NCI-H187 treated with DMSO at 0.1 percent for 48 hours (cell line): ENCODE measurements around the gene SERPINE1.
A peak's percentile ranks its signal among the peaks of the same experiment; 100 is the strongest.
"Not testable (repeated sequence)": the region's sequence is repeated elsewhere in the genome, so short reads cannot be mapped to it uniquely, and the experiment has no call there.

Experiments
- DNase-seq: peaks from one replicate; lab custom pipeline; 2025; lab: John Stamatoyannopoulos, UW

SERPINE1 gene

DNA sequence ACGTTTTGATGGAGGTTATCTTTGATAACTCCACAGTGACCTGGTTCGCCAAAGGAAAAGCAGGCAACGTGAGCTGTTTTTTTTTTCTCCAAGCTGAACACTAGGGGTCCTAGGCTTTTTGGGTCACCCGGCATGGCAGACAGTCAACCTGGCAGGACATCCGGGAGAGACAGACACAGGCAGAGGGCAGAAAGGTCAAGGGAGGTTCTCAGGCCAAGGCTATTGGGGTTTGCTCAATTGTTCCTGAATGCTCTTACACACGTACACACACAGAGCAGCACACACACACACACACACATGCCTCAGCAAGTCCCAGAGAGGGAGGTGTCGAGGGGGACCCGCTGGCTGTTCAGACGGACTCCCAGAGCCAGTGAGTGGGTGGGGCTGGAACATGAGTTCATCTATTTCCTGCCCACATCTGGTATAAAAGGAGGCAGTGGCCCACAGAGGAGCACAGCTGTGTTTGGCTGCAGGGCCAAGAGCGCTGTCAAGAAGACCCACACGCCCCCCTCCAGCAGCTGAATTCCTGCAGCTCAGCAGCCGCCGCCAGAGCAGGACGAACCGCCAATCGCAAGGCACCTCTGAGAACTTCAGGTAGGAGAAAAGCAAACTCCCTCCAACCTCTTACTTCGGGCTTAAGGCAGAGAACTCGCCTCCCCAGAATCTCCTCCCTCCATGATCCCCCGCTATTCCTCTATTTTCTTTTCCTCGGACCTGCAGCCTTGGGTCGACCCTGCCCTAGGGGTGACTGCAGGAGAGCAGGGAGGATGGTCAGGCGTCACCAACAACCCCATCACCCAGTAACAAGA lies at the start of gene SERPINE1:
Gene SERPINE1 (plus strand): TSS at position 454 of the 809 bp plus-strand sequence. CDS start 1,290 bp downstream, outside the sequence.
- no peak for DNase-seq

DNA sequence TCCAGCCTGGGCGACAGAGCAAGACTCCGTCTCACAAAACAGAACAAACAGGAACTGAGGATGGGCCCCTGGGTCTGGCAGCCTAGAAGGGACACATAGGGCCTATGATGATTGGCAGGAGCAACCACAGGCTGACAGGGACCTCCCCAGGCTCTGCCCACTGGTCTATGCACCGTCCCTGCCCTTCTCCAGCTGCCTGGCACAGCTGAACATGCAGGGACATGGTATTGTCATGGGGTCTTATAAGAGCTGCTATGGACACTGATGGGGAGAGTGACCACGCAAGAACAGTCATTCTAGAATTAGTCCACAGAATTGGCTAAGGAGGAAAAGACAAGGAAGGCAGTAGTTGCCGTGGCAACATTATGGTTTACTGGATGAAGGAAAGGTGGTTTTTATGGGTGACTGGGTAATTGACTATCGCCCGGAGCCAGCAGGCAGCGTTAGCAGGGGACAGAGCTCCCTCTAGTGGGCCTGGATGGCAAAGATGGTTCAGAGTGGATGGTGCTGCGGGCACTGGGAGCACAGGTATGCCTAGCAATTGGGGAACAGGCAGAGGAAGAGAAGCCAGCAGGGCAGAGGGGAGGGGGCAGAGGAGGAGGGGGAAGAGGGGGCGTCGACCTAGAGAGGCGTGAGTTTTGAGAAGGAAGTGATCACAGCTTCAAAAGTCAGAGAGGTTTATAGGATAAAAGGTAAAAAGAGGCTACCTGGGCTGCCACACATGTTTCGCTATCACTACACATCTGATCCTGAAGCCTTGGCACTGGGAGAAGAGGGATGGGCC lies 49.4 kb upstream of the SERPINE1 start:
- DNase-seq = peak; percentile 83

- DNase-seq = no peak
These were observed 45.5 kb upstream of the SERPINE1 start for GRCh38 chr7:101081432-101081831.

GRCh38 chr7:101084865-101085161 lies 42.1 kb upstream of the SERPINE1 start:
- DNase-seq = no peak

GRCh38 chr7:101085162-101085964 lies 41.5 kb upstream of the SERPINE1 start, which contains the start of gene TRIM56:
TRIM56 (plus strand) TSS chr7:101085481; CDS start chr7:101087313, 1,832 bp downstream.
- DNase-seq = peak; percentile 48

GRCh38 chr7:101087334-101088068 lies 39.4 kb upstream of the SERPINE1 start:
- DNase-seq = no peak

GRCh38 chr7:101088069-101088425 lies 38.9 kb upstream of the SERPINE1 start:
- DNase-seq = no peak

DNA sequence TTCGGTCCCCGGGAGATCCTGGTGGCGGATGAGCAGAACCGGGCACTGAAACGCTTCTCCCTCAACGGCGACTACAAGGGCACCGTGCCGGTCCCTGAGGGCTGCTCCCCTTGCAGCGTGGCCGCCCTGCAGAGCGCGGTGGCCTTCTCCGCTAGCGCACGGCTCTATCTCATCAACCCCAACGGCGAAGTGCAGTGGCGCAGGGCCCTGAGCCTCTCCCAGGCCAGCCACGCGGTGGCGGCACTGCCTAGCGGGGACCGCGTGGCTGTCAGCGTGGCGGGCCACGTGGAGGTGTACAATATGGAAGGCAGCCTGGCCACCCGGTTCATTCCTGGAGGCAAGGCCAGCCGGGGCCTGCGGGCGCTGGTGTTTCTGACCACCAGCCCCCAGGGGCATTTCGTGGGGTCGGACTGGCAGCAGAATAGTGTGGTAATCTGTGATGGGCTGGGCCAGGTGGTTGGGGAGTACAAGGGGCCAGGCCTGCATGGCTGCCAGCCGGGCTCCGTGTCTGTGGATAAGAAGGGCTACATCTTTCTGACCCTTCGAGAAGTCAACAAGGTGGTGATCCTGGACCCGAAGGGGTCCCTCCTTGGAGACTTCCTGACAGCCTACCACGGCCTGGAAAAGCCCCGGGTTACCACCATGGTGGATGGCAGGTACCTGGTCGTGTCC lies 37.9 kb upstream of the SERPINE1 start:
- no peak for DNase-seq

- no peak for DNase-seq
These were observed 37.0 kb upstream of the SERPINE1 start for GRCh38 chr7:101089876-101090275.

- not testable (repeated sequence) for DNase-seq
These were observed 34.5 kb upstream of the SERPINE1 start for GRCh38 chr7:101092266-101092905.

GRCh38 chr7:101093906-101094305 lies 33.0 kb upstream of the SERPINE1 start:
- DNase-seq = no peak

DNA sequence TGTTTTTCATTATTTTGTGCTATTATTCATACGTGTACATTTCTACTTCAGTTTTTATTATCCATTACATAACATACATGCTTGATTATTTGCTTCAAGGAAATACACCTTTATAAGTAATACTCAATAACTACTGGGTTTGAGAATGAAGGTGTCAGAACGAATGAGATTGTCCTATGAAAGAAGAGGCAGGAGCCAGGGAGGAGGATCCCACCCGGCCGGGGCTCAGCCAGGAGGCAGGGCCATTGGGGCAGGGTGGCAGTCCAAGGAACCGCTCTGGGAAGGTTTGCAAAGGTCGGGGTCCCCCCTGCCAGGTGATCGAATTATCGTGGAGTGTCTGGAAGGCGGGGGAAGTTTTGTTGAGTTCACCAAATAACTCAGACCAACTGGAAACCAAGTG lies 32.5 kb upstream of the SERPINE1 start:
- no peak for DNase-seq

DNA sequence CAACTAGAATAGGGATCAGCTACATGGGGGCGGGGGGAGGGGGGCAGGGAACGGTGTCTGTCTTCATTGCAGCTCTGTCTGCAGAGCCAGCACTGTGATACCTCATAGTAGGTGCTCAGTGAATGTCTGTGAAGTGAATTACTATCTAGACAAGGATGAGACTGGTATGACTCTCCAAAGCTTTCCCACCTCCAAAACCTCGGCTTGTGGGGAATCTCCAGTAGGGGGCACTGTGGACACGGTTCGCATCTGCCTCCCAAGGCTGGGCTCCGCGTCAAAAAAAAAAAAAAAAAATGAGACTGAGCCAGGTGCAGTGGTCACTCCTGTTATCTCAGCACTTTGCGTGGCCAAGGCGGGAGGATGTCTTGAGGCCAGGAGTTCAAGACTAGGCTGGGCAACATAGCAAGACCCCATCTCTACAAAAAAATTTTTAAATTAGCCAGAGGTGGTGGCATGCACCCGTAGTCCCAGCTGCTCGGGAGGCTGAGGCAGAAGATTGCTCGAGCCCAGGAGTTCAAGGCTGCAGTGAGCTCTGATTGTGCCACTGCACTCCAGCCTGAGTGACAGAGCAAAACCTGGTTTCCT lies 32.0 kb upstream of the SERPINE1 start:
- no peak for DNase-seq

DNA sequence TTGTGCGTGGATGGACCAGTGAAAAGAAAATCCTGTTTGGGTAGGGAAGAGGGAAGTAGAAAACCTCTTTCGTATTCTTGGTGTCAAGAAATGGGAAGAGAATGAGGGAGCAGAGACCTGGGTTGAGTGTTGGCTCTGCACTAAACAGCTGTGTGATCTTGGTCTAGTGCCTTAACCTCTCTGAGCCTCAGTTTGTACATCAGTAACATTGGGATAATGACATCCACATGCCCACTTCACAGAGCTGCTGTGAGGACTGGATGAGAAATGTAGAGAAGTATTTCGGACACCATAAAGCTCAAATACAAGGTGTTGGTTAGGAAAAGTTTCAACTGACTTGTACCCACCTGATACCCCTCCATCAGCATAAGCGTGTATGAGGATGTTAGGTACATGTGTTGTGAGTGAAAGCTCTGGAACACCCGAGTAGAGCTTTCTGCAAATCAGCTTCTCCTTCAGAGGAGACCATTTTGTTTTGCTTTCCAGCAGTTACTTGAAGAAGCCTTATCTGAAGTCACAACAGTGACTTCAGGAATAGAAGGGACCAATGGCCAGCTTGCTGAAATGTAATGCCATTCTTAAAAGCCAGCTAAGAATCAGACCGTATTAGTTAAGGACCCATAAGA lies 30.5 kb upstream of the SERPINE1 start:
- no peak for DNase-seq

GRCh38 chr7:101096957-101097347 lies 30.0 kb upstream of the SERPINE1 start:
- DNase-seq = no peak

DNA sequence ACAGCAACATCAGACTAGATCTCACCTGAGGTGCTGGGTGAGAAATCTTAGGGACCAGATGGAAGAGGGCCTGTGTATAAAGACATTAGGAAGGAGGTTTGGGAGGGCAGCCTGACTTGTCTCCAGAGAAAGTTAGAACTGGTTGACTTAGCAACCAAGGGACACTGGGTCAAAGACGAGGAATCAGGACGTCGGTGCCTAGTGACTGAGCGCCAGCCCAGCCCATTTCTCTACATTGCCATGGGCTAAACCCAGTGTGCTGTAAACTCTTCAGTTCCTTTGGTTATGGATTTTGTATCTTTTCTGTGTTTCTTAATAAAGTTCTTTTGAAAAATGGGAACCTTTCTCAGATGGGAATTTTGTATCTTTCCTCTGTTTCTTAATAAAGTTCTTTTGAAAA lies 29.3 kb upstream of the SERPINE1 start:
- no peak for DNase-seq

DNA sequence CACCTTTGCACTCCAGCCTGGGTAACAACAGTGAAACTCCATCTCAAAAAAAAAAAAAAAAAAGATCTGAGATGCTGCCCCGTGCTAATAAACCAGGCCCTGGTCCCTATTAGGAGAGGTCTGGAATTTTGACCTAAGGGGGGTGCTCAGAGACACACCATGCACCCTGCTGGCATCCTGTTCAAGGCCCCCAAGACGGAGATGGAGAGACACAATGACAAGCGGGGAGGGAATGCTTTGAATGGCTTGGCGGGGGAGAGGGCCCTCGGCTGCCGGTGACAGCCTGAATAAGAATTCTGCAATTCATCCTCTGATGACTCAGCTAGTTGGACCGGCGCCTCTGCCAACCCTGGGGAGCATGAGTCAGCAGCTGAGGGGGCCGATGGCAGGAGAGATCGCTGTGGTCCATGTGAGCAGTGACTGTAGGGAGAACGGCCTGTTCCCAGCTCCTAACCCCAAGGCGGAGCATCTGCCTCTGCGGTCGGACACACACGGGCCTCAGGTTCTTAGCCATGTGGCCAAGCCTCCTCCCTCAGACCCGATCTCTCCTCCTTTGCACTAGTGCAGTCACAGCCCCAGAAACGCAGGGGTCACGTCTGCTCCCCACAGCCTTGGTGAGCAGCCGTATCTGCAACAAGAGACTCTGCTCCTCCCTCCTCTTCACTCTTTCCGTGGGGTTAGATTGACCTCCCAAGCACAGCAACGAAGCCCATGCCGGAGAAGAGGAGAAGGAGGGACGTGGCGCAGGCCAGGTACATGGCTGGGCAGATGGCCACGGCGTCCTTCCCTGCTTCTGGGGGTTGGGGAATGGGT lies 26.7 kb upstream of the SERPINE1 start:
- DNase-seq = no peak

- DNase-seq = no peak
These were observed 25.8 kb upstream of the SERPINE1 start for GRCh38 chr7:101100858-101101847.
